Measurements from ENCODE around the gene CDK5RAP2.

CDK5RAP2 gene

GRCh38 chr9:120490888-120491595 lies 88.9 kb downstream of the CDK5RAP2 start:
- peak overlapping the region in 3 of 11 experiments; percentile 7 to 20 (median 10); a peak in 3 of 22 replicates for H3K27ac ChIP-seq
- H3K9ac ChIP-seq: no peak overlapping the region
- peak overlapping the region in 2 of 11 experiments; percentile 31 to 57; a peak in 3 of 22 replicates for H3K4me2 ChIP-seq
- H3K27me3 ChIP-seq: no peaks in the 10 kb centered on the region
- peaks cover 0 to 13% (median 6%) of the 10 kb centered on the region in 11 experiments; a peak in 9 of 22 replicates for H3K9me3 ChIP-seq (replicated peaks in 1 of 11)
- peak in 3 of 11 experiments; percentile 25 to 76 (median 76); a peak in 5 of 22 replicates for TF ChIP-seq Cebpa-rat (IDR thresholded peaks at IDR 0.05)
- H4K20me1 ChIP-seq: no peaks in the 10 kb centered on the region
- peaks cover 0 to 17% (median 6%) of the 10 kb centered on the region in 10 experiments; a peak in 9 of 20 replicates for H3K4me1 ChIP-seq
- peaks cover 47 to 75% (median 58%) of the 10 kb centered on the region in 11 experiments for H3K36me3 ChIP-seq
- no peak overlapping the region for H3K4me3 ChIP-seq

- no peak for TF ChIP-seq Cebpa-rat (IDR thresholded peaks at IDR 0.05)
- Histone ChIP-seq H3K9me3 (replicated peaks in 1 of 11) (no peaks in the 10 kb centered on the region), H3K27me3 (no peaks in the 10 kb centered on the region), H3K4me1 (peaks cover 0 to 23% (median 6%) of the 10 kb centered on the region in 10 experiments; a peak in 9 of 20 replicates), H3K9ac (no peak overlapping the region), H3K36me3 (peaks cover 66 to 99% (median 90%) of the 10 kb centered on the region in 11 experiments), H4K20me1 (no peaks in the 10 kb centered on the region; a peak in 1 of 22 replicates), H3K27ac (no peak overlapping the region), H3K4me3 (no peak overlapping the region), H3K4me2 (no peak overlapping the region)
Observed at GRCh38 chr9:120486835-120487234, 93.1 kb downstream of the CDK5RAP2 start.

GRCh38 chr9:120486347-120486746 lies 93.6 kb downstream of the CDK5RAP2 start:
- no peaks in the 10 kb centered on the region; a peak in 1 of 22 replicates for H4K20me1 ChIP-seq
- H3K4me1 ChIP-seq: peaks cover 0 to 24% (median 5%) of the 10 kb centered on the region in 10 experiments; a peak in 9 of 20 replicates
- no peaks in the 10 kb centered on the region for H3K27me3 ChIP-seq
- no peak overlapping the region for H3K4me3 ChIP-seq
- H3K27ac ChIP-seq: no peak overlapping the region
- H3K9me3 ChIP-seq (replicated peaks in 1 of 11): no peaks in the 10 kb centered on the region
- H3K4me2 ChIP-seq: no peak overlapping the region
- TF ChIP-seq Cebpa-rat (IDR thresholded peaks at IDR 0.05): no peak
- H3K36me3 ChIP-seq: peaks cover 66 to 100% (median 95%) of the 10 kb centered on the region in 11 experiments
- no peak overlapping the region for H3K9ac ChIP-seq

DNA sequence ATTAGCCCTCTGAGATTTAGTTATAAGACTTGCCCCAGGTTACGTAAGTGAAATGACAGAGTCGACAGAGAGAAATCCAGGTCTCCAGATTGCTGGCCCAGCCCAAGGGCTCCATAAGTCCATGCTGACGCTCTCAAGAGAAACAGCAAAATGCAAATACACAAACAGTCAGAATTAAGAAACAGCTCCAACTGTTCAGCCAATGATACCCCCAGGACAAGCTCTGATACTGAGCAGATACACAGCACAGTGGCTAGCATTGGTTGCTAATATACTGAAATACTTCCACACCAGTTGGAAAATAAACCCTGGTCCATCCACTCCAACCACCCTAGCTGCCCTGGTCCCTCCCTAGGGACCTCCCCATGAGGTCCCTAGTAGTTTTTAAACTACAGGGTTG lies 94.2 kb downstream of the CDK5RAP2 start:
- no peak overlapping the region for H3K9ac ChIP-seq
- H3K4me2 ChIP-seq: no peak overlapping the region
- no peak overlapping the region for H3K27ac ChIP-seq
- TF ChIP-seq Cebpa-rat (IDR thresholded peaks at IDR 0.05): no peak
- peaks cover 0 to 18% (median 0%) of the 10 kb centered on the region in 10 experiments; a peak in 7 of 20 replicates for H3K4me1 ChIP-seq
- no peak overlapping the region for H3K4me3 ChIP-seq
- H3K27me3 ChIP-seq: no peaks in the 10 kb centered on the region
- H4K20me1 ChIP-seq: peaks cover 0 to 3% (median 0%) of the 10 kb centered on the region in 11 experiments; a peak in 2 of 22 replicates
- no peaks in the 10 kb centered on the region for H3K9me3 ChIP-seq (replicated peaks in 1 of 11)
- peaks cover 66 to 100% (median 99%) of the 10 kb centered on the region in 11 experiments for H3K36me3 ChIP-seq

- no peak for TF ChIP-seq Cebpa-rat (IDR thresholded peaks at IDR 0.05)
- H3K27ac ChIP-seq: no peak overlapping the region
- H3K4me1 ChIP-seq: peaks cover 0 to 10% (median 0%) of the 10 kb centered on the region in 10 experiments; a peak in 1 of 20 replicates
- no peak overlapping the region for H3K4me2 ChIP-seq
- H3K4me3 ChIP-seq: no peak overlapping the region
- peaks cover 57 to 100% (median 87%) of the 10 kb centered on the region in 11 experiments for H3K36me3 ChIP-seq
- H3K9me3 ChIP-seq (replicated peaks in 1 of 11): no peaks in the 10 kb centered on the region
- no peaks in the 10 kb centered on the region for H3K27me3 ChIP-seq
- peaks cover 0 to 4% (median 0%) of the 10 kb centered on the region in 11 experiments; a peak in 2 of 22 replicates for H4K20me1 ChIP-seq
- no peak overlapping the region for H3K9ac ChIP-seq
Observed at GRCh38 chr9:120484162-120484561, 95.8 kb downstream of the CDK5RAP2 start.

- Histone ChIP-seq H3K27me3 (no peaks in the 10 kb centered on the region), H3K36me3 (peaks cover 46 to 100% (median 85%) of the 10 kb centered on the region in 11 experiments), H3K4me3 (no peak overlapping the region), H3K4me2 (peak overlapping the region in 1 of 11 experiments; percentile 34; a peak in 2 of 22 replicates), H4K20me1 (peaks cover 0 to 5% (median 0%) of the 10 kb centered on the region in 11 experiments; a peak in 3 of 22 replicates), H3K27ac (no peak overlapping the region), H3K4me1 (peaks cover 0 to 21% (median 8%) of the 10 kb centered on the region in 10 experiments; a peak in 12 of 20 replicates), H3K9ac (0 out of 22 replicates have a peak overlapping the region, but pooled peaks of 1 of the 11 experiments have one; percentile 32), H3K9me3 (replicated peaks in 1 of 11) (no peaks in the 10 kb centered on the region)
- no peak for TF ChIP-seq Cebpa-rat (IDR thresholded peaks at IDR 0.05)
Observed at GRCh38 chr9:120482424-120483186, 97.4 kb downstream of the CDK5RAP2 start.

GRCh38 chr9:120481846-120482245 lies 98.1 kb downstream of the CDK5RAP2 start:
- 0 out of 22 replicates have a peak overlapping the region, but pooled peaks of 1 of the 11 experiments have one; percentile 32 for H3K9ac ChIP-seq
- no peak for TF ChIP-seq Cebpa-rat (IDR thresholded peaks at IDR 0.05)
- H3K9me3 ChIP-seq (replicated peaks in 1 of 11): no peaks in the 10 kb centered on the region
- no peaks in the 10 kb centered on the region for H3K27me3 ChIP-seq
- peaks cover 0 to 21% (median 8%) of the 10 kb centered on the region in 10 experiments; a peak in 12 of 20 replicates for H3K4me1 ChIP-seq
- no peak overlapping the region for H3K4me3 ChIP-seq
- H4K20me1 ChIP-seq: peaks cover 0 to 5% (median 0%) of the 10 kb centered on the region in 11 experiments; a peak in 3 of 22 replicates
- peak overlapping the region in 1 of 11 experiments; percentile 34; a peak in 2 of 22 replicates for H3K4me2 ChIP-seq
- no peak overlapping the region for H3K27ac ChIP-seq
- H3K36me3 ChIP-seq: peaks cover 43 to 100% (median 85%) of the 10 kb centered on the region in 11 experiments

GRCh38 chr9:120481248-120481647 lies 98.7 kb downstream of the CDK5RAP2 start:
- H3K4me2 ChIP-seq: no peak overlapping the region; a peak in 1 of 22 replicates
- H3K4me1 ChIP-seq: peaks cover 0 to 21% (median 8%) of the 10 kb centered on the region in 10 experiments; a peak in 12 of 20 replicates
- H3K9ac ChIP-seq: no peak overlapping the region
- H3K9me3 ChIP-seq (replicated peaks in 1 of 11): no peaks in the 10 kb centered on the region
- H4K20me1 ChIP-seq: peaks cover 0 to 5% (median 0%) of the 10 kb centered on the region in 11 experiments; a peak in 3 of 22 replicates
- TF ChIP-seq Cebpa-rat (IDR thresholded peaks at IDR 0.05): no peak
- no peak overlapping the region for H3K27ac ChIP-seq
- H3K4me3 ChIP-seq: no peak overlapping the region
- H3K27me3 ChIP-seq: no peaks in the 10 kb centered on the region
- peaks cover 42 to 100% (median 85%) of the 10 kb centered on the region in 11 experiments for H3K36me3 ChIP-seq
